HG03460 (cell line): ENCODE results near the gene AFM.

ENCODE experiments used
- ATAC-seq: cut with Tn5 transposase; IDR thresholded peaks from one replicate; pipeline ENCODE4 v1.9.1; 2021; ENCODE audit not compliant: unreplicated experiment

Gene AFM, protein sequence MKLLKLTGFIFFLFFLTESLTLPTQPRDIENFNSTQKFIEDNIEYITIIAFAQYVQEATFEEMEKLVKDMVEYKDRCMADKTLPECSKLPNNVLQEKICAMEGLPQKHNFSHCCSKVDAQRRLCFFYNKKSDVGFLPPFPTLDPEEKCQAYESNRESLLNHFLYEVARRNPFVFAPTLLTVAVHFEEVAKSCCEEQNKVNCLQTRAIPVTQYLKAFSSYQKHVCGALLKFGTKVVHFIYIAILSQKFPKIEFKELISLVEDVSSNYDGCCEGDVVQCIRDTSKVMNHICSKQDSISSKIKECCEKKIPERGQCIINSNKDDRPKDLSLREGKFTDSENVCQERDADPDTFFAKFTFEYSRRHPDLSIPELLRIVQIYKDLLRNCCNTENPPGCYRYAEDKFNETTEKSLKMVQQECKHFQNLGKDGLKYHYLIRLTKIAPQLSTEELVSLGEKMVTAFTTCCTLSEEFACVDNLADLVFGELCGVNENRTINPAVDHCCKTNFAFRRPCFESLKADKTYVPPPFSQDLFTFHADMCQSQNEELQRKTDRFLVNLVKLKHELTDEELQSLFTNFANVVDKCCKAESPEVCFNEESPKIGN

GRCh38 chr4:73481358-73481757 is at the start of gene AFM:
TSS of gene AFM (plus strand) at chr4:73481745. CDS start at chr4:73481776, 31 bp downstream.
- ATAC-seq, result no peak

DNA sequence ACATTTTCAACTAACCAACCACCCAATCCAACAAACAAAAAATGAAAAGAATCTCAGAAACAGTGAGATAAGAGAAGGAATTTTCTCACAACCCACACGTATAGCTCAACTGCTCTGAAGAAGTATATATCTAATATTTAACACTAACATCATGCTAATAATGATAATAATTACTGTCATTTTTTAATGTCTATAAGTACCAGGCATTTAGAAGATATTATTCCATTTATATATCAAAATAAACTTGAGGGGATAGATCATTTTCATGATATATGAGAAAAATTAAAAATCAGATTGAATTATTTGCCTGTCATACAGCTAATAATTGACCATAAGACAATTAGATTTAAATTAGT is 49.8 kb upstream of the AFM start:
- ATAC-seq, result no peak

- ATAC-seq, result no peak
Measured at GRCh38 chr4:73432169-73433000, 49.2 kb upstream of the AFM start.

GRCh38 chr4:73433140-73433539 is 48.4 kb upstream of the AFM start:
- ATAC-seq, result no peak

DNA sequence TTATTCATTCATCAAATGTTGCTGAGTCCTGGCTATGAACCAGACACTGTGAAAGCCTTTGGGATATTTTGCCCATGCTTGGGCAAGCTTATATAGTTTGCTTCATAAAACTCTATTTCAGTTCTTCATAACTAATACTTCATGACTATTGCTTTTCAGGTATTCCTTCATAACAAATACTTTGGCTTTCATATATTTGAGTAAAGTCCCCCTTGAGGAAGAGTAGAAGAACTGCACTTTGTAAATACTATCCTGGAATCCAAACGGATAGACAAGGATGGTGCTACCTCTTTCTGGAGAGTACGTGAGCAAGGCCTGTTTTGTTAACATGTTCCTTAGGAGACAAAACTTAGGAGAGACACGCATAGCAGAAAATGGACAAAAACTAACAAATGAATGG is 47.2 kb upstream of the AFM start:
- peak; percentile 57 for ATAC-seq

DNA sequence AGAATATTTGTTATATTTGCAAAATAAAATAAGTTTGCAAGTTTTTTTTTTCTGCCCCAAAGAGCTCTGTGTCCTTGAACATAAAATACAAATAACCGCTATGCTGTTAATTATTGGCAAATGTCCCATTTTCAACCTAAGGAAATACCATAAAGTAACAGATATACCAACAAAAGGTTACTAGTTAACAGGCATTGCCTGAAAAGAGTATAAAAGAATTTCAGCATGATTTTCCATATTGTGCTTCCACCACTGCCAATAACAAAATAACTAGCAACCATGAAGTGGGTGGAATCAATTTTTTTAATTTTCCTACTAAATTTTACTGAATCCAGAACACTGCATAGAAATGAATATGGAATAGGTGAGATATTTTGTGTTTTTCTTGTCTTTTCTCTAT is 45.6 kb upstream of the AFM start, which contains the start of gene AFP:
TSS of gene AFP (plus strand) at position 238 of the 400 bp plus-strand sequence. CDS start at position 280, 42 bp downstream.
- ATAC-seq, result no peak

GRCh38 chr4:73436674-73437557 is 44.6 kb upstream of the AFM start:
- ATAC-seq, result no peak

- no peak for ATAC-seq
Measured at GRCh38 chr4:73437558-73437956, 44.0 kb upstream of the AFM start.

DNA sequence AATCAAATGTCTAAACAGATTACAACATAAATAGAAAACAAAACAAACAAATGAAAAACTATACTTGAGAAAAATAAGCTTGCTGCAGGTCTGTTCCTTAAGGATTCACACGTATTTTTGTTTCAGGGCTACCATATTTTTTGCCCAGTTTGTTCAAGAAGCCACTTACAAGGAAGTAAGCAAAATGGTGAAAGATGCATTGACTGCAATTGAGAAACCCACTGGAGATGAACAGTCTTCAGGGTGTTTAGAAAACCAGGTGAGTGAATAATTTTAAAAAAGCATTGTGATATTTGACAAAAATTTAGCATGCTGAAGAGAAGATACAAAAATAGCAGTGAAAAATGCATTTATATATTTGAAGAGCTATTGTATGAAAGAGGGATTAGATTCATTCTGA is 43.5 kb upstream of the AFM start:
- no peak for ATAC-seq

DNA sequence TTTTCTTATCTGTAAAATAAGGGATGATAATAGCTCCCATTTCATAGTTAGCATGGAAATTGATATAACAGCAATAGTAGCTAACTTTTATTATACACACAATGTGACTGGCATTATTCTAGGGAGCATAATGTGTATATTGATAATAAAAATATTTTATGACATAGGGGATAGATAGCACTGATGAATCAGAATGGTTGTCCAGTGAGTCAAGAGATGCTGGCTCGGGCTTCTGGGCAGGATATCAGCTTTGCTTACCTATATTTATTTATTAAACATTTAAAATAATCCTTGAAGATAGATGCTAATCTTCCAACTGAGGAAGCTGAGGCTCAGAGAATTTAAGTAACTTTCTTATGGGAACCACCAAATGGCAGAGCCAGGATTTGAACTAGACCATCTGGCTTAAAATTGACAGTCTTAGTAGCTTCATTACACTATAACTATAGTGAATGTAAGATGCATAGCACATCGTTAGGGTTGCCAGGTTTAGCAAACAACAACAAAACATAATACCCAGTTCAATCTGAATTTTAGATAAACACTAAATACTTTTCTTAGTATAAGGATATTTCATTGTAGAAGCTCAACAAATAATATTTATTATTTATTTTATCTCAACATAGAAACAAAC is 42.8 kb upstream of the AFM start:
- no peak for ATAC-seq

GRCh38 chr4:73439445-73439844 is 42.1 kb upstream of the AFM start:
- no peak for ATAC-seq

- ATAC-seq, result no peak
Measured at GRCh38 chr4:73439991-73440390, 41.6 kb upstream of the AFM start.

GRCh38 chr4:73440653-73441052 is 40.9 kb upstream of the AFM start:
- no peak for ATAC-seq

DNA sequence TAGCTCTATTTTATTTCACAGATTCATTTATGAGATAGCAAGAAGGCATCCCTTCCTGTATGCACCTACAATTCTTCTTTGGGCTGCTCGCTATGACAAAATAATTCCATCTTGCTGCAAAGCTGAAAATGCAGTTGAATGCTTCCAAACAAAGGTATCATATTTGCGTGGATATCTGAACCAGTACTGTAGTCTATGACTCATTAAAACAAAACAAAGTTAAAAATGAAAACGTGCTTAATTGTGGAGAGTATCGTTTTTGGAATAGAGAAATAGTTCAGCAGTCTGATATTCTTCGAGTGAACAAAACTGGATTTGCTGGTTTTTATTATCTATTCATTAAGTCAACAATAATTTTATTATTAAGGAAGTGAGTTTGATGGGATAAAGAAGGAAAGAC is 39.3 kb upstream of the AFM start:
- no peak for ATAC-seq

- ATAC-seq, result no peak
Measured at GRCh38 chr4:73443224-73443623, 38.3 kb upstream of the AFM start.

DNA sequence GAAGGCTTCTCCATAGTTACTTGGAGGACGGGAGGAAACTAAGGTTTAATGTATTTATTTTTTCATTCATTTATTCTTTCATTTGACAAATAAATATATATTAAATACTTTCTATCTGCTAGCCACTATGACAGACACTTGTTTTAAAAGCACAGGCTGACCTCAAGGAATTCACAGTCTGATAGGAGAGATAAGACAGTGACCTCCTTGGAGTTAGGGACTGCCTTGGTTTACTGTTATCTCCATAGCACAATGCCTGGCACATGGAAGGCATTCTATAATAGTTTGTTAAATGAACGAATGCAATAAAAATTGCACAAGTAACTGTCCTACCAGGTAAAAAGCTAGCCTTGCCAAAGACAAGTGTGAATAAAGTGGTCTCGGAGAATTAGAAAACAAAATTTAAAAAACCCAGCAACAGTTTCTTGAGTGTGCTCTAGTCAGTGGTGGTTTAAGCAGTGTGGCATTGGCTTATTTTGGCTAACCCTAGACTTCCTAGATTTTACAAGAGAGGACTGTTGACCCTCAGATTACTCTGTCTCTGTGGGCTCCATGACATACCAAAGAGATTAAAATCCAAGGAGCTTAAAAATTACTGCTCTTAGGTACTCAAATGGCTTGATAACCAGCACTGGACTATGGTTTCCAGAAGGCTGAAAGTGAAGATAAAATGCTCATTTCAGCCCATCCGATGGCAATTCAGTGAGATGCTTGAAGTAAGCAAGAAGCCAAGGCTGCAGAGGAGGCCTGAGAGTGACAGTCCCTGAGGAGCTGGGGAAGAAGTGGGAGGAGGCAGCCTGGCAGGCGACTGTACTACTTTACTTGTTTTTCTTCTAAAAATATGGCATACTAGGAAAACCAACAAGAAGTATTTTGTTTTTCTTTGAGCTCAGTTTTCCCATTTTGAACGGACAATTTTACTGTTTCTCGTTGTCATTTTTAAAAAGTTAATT is 35.9 kb upstream of the AFM start:
- ATAC-seq, result no peak

DNA sequence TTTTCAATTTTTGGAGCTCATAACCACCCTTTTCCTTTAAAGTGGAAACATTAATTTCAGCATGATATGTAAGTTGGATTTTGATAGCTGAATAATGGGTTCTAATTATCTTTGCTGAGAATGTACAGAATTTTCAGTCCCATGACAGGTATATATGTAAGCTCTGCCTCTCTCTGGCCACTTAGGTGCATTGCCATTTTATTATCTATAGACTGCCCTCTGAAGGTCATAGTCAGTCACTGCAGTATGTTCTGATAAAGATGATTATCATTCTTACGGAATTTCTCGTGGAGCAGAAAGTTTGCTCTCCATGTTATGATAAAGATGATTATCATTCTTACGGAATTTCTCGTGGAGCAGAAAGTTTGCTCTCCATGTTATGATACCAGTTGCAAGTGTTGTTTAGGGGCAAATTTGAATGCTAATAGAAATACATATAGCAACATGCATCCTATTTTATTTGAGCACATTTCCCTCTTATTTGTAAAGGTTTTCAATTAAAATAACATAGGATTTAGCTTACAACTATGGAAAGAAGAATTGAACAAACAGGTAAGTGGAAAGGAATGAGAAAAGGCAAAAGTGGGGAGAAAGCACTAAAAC is 35.1 kb upstream of the AFM start:
- peak; percentile 98 for ATAC-seq

DNA sequence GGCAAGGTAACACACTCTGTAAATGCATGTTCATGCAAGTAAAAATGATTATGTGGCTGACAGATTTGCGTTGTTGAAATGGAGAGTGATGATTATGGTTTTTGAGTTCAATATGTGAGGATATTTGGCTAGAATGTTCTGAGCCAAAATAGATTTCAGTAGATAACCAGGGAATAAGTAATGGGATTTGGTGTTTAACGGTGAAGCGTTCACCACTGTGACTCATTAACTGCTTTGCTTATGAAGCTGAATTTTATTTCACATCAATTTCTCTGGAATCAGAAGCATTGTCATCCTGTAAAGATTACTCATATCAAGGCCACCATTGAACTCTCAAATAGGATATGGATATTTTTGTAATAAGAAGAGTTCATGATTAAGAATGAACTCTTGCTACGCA is 33.9 kb upstream of the AFM start:
- no peak for ATAC-seq
